AG09309 (cell line): ENCODE results near the gene THSD7A.

Source experiments
- DNase-seq: peaks from one replicate; pipeline ENCODE4 v3.0.0-alpha.2; 2010; ENCODE audit warnings: low read depth
- H3K4me3 ChIP-seq: 2 replicates; pipeline ENCODE4 v1.5.1; 2011; ENCODE audit warnings: mild to moderate bottlenecking, low read depth, low read length, moderate library complexity; ENCODE audit not compliant: control insufficient read depth
- TF ChIP-seq, protein P1 (sequence below): IDR thresholded peaks from 2 replicates; pipeline ENCODE4 v1.5.1; 2011; ENCODE audit warnings: mild to moderate bottlenecking, low read depth, low read length, inconsistent platforms; ENCODE audit not compliant: insufficient read depth, control insufficient read depth; ENCODE audit errors: missing control alignments

The THSD7A gene

DNA sequence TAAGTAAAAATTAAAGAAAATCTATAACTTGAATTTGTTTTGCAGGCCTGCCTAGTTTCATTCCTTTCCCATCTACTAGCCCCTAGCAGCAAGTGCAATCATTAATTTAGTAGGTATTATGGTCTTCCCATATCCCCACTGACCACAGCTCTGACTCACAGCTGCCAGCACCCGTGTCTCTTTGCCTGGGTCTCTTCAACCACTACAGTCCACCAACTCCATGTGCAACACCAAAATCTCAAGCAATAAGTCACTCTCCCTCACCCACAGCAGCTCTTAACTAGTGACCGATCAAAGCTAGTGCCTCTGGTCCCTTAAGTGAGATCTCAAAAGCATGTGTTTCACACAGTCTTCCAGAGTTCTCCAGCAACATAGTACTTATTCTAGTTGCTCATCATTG is 26.0 kb upstream of the THSD7A start:
- DNase-seq, result no peak
- H3K4me3 ChIP-seq, result no peak overlapping the region
- TF ChIP-seq, protein P1, sequence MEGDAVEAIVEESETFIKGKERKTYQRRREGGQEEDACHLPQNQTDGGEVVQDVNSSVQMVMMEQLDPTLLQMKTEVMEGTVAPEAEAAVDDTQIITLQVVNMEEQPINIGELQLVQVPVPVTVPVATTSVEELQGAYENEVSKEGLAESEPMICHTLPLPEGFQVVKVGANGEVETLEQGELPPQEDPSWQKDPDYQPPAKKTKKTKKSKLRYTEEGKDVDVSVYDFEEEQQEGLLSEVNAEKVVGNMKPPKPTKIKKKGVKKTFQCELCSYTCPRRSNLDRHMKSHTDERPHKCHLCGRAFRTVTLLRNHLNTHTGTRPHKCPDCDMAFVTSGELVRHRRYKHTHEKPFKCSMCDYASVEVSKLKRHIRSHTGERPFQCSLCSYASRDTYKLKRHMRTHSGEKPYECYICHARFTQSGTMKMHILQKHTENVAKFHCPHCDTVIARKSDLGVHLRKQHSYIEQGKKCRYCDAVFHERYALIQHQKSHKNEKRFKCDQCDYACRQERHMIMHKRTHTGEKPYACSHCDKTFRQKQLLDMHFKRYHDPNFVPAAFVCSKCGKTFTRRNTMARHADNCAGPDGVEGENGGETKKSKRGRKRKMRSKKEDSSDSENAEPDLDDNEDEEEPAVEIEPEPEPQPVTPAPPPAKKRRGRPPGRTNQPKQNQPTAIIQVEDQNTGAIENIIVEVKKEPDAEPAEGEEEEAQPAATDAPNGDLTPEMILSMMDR, result no peak

DNA sequence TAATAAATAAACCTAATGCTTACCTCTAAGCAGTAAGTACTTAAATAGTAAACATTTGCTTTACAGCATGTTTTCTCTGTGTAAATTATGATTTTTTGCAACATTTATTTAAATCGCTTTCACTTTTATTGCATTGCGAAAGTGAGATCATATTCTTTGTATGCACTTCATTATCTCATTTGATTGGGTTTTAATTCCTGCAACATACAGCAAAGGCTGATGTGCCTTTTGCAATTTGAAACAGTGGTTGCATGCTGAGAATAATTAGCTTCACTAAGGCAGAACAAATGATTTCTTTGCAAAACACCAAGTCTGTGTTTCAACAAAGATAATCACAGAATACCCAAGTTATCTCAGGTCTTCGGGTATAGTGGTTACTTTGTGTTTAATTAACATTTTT is 16.3 kb upstream of the THSD7A start:
- TF ChIP-seq, protein P1, result no peak
- DNase-seq, result no peak
- H3K4me3 ChIP-seq, result no peak overlapping the region

DNA sequence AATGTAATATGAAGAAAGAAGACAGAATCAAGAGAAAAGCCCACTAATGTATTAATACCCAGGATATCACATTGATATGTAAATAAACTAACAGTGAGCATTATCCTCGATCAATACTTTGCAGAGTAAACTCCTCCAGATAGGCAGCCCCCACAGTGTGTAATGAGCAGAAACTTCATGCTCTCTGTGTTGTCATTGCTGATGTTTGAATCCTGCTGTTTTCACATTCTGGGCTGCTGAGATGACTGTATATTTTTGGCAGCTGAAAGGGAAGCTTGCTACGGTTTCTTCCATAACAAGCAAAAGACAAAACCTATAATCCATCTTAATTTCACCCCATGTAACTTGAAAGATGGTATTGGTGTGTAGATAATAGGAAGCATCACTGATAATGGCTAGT is 15.3 kb upstream of the THSD7A start:
- no peak for DNase-seq
- no peak overlapping the region for H3K4me3 ChIP-seq
- TF ChIP-seq, protein P1, result no peak

DNA sequence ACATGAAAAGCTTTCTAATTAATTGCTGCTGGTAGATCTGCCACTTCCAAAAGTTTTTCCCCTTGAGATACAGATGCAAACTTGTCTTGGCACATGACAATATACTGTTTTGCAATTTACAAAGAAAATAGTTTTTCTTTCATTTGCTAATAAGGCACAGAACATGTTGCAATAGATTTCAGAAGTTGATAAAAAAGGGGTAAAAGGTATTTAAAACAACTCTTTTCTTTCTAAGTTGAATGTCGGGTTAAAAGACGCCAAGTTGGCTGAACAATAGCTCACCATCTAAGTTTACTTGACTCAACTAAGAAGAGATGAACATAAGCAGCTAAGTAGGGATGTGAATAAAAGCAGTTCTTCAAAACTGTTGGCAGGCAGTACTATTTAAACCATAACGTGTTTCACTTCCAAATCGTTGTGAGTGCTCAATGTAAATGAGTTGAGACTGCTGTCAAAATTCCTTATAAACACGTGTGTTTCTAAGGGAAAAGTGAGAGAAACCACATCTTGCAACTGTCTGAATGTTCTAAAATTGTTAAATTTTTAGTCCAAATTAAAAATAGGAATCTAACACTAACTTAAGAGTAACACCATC is 14.5 kb upstream of the THSD7A start:
- H3K4me3 ChIP-seq, result no peak overlapping the region
- no peak for DNase-seq
- TF ChIP-seq, protein P1, result no peak

DNA sequence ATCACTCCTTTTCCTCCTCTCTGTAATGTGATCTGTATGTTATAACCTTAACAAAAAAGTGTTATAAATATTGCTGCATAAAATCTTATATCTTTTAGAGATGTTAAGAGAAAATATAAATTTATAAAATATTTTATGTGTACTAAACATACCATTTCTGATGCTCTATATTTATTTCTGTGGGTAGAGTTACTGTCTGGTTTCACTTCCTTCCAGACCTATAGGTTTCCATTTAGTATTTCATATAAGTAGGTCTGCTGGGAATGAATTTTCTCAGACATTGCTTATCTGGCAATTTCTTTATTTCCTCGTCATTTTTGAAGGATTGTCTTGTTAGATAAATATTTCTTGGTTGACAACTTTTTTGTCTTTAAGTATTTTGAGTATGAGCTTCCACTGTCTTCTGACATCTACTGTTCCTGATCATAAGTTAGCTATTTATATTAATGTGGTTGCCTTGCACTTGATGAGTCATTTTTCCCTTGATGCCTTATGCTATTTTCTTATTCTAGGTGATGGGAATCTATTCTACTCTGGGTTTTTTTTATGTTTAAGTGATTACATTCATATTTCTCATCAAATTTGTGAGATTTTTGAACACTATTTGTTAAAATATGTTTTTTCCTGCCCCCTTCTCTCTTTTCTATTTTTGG is 11.2 kb upstream of the THSD7A start:
- H3K4me3 ChIP-seq, result no peak overlapping the region
- TF ChIP-seq, protein P1, result no peak
- no peak for DNase-seq

DNA sequence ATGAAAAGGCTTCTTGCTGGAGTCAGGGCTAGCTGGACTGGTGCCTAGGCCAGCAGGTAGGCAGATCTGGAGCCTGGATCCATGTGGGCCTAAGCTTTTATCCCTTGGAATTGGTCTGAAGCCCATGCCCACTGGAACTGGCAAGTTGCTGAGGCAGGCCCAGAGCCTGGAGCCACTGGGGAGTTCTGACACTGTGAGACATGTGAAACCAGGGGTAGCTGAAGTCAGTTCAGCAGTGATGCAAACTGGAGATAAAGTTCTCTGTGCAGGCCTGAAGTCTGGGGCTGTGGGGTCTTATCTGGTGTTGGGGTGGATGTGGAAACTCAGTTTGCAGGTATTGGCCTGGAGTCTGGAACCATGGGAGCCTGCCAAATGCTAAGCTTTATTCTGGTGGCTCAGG is 9.7 kb upstream of the THSD7A start:
- no peak overlapping the region for H3K4me3 ChIP-seq
- no peak for DNase-seq
- TF ChIP-seq, protein P1, result no peak

DNA sequence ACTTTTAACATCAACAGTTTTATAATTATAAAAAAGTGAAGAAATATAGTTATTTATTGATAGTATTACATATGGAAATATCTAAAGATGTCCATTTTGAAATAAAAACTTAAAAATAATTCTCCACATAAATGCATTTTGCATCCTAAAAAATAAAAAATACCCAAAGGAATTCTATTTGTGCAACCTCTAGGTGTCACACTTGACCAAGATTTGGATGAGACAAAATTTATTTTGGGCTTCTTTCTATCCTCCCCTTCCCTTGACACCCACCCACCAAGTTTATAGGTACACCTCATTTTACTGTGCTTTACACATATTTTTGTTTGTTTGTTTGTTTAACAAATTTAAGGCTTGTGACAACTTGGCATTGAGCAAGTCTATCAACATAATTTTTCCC is 3.3 kb upstream of the THSD7A start:
- DNase-seq, result no peak
- no peak overlapping the region for H3K4me3 ChIP-seq
- TF ChIP-seq, protein P1, result peak; percentile 24
